DOHH2 (cell line): ENCODE measurements around the gene DCAF8L2.

Experiments used
- H3F3A ChIP-seq: fragments of 200-600 bp; sonication (generic), shearing (Covaris generic); 2 replicates; pipeline ENCODE4 v1.6.0; 2016; ENCODE audit warnings: antibody characterized with exemption, mild to moderate bottlenecking; ENCODE audit not compliant: control insufficient read depth, insufficient read depth
- H3K27ac ChIP-seq: fragments of 200-600 bp; sonication (generic); 2 replicates; pipeline ENCODE4 v1.5.1; 2014; ENCODE audit warnings: low read depth, mild to moderate bottlenecking, low read length, moderate library complexity
- H3K27me3 ChIP-seq: fragments of 200-600 bp; sonication (generic); 2 replicates; pipeline ENCODE4 v1.6.1; 2014; ENCODE audit warnings: mild to moderate bottlenecking, low read length, mixed read lengths; ENCODE audit not compliant: control insufficient read depth
- H3K36me3 ChIP-seq: fragments of 200-600 bp; sonication (generic); 2 replicates; pipeline ENCODE4 v1.6.1; 2014; ENCODE audit warnings: mild to moderate bottlenecking, low read length, moderate library complexity, mixed read lengths; ENCODE audit not compliant: control insufficient read depth
- H3K4me1 ChIP-seq: fragments of 200-600 bp; sonication (generic); 2 replicates; pipeline ENCODE4 v1.6.1; 2014; ENCODE audit warnings: mild to moderate bottlenecking, low read length, mixed read lengths; ENCODE audit not compliant: control insufficient read depth
- H3K4me2 ChIP-seq: fragments of 200-600 bp; sonication (generic); 2 replicates; pipeline ENCODE4 v1.6.0; 2014; ENCODE audit warnings: mild to moderate bottlenecking, low read length, moderate library complexity
- H3K4me3 ChIP-seq: fragments of 200-600 bp; sonication (generic); 2 replicates; pipeline ENCODE4 v1.5.1; 2014; ENCODE audit warnings: mild to moderate bottlenecking, low read length, mixed read lengths
- H3K79me2 ChIP-seq: fragments of 200-600 bp; sonication (generic); 2 replicates; pipeline ENCODE4 v1.6.1; 2014; ENCODE audit warnings: mild to moderate bottlenecking, low read length, mixed read lengths; ENCODE audit not compliant: control insufficient read depth
- H3K9me2 ChIP-seq: fragments of 200-600 bp; sonication (generic); replicated peaks from 2 replicates; pipeline ENCODE4 v1.6.1; 2014; ENCODE audit warnings: mild to moderate bottlenecking, low read length, mixed read lengths; ENCODE audit not compliant: control insufficient read depth
- H3K9me3 ChIP-seq: fragments of 200-600 bp; sonication (generic); 2 replicates; pipeline ENCODE4 v1.6.1; 2014; ENCODE audit warnings: antibody characterized with exemption, low read length, mixed read lengths; ENCODE audit not compliant: control insufficient read depth, insufficient read depth
- H4K20me1 ChIP-seq: fragments of 200-600 bp; sonication (generic); 2 replicates; pipeline ENCODE4 v1.6.0; 2014; ENCODE audit warnings: low read depth, mild to moderate bottlenecking, antibody characterized with exemption, low read length, moderate library complexity; ENCODE audit not compliant: control insufficient read depth, insufficient read depth
- EZH2phosphoT487 ChIP-seq: fragments of 200-600 bp; sonication (generic); IDR thresholded peaks from 2 replicates; pipeline ENCODE4 v1.6.1; 2017; ENCODE audit warnings: borderline replicate concordance, mild to moderate bottlenecking, antibody characterized with exemption, low read length, moderate library complexity, mixed read lengths
- TF ChIP-seq, protein P1 (sequence below): fragments of 200-600 bp; sonication (generic); IDR thresholded peaks from one replicate; pipeline ENCODE4 v1.5.1; 2014; ENCODE audit warnings: antibody characterized with exemption, mild to moderate bottlenecking, low read depth, low read length; ENCODE audit not compliant: poor library complexity, severe bottlenecking

DCAF8L2 gene

DNA sequence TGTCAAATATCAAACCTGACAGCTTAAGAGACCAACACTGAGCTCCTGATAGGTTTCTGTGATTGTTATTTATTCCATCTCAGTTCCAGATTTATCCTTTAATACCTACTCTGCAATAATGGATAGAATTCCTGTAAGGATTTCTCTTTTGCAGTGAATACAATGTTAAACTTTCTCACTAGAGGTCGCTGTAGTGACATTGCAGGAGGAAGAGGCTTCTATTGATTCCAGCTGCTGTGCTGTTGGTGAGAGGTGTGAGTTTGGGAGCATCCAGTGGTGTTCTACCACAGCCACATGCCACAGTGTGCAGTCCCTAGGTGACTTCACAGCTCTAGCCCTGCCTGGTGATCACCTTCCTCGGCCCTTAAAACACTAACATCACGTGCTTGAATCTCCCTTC lies 34.6 kb upstream of the DCAF8L2 start:
- TF ChIP-seq EZH2phosphoT487 = no peak
- TF ChIP-seq, protein P1, sequence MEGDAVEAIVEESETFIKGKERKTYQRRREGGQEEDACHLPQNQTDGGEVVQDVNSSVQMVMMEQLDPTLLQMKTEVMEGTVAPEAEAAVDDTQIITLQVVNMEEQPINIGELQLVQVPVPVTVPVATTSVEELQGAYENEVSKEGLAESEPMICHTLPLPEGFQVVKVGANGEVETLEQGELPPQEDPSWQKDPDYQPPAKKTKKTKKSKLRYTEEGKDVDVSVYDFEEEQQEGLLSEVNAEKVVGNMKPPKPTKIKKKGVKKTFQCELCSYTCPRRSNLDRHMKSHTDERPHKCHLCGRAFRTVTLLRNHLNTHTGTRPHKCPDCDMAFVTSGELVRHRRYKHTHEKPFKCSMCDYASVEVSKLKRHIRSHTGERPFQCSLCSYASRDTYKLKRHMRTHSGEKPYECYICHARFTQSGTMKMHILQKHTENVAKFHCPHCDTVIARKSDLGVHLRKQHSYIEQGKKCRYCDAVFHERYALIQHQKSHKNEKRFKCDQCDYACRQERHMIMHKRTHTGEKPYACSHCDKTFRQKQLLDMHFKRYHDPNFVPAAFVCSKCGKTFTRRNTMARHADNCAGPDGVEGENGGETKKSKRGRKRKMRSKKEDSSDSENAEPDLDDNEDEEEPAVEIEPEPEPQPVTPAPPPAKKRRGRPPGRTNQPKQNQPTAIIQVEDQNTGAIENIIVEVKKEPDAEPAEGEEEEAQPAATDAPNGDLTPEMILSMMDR = peak; percentile 47
- no peaks in the 10 kb centered on the region for H4K20me1 ChIP-seq
- no peaks in the 10 kb centered on the region for H3K9me3 ChIP-seq
- H3K27ac ChIP-seq = no peak overlapping the region
- no peaks in the 10 kb centered on the region for H3K27me3 ChIP-seq
- no peaks in the 10 kb centered on the region for H3K79me2 ChIP-seq
- H3K4me2 ChIP-seq = no peak overlapping the region
- H3K4me3 ChIP-seq = no peak overlapping the region
- no peaks in the 10 kb centered on the region for H3K9me2 ChIP-seq
- H3F3A ChIP-seq = no peaks in the 10 kb centered on the region
- no peaks in the 10 kb centered on the region for H3K4me1 ChIP-seq
- H3K36me3 ChIP-seq = no peaks in the 10 kb centered on the region

DNA sequence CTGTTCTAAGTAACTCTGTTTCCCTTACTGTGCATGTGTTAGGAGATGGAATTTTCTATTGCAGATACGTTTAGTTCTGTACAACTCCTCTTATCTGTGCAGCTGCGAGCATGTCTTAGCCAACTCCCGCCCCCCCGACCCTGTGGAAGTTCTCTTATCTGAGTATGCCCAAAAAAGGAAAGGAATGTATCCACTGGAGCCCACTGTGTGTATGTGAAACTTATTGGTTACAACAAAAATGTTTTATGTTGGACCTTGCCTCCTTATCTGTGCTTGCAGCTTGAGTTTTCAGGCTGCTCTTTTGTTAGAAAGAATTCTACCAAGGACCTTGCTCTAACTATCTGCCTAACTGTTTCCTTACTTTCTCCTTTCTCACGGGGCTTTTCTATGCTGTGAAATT lies 24.2 kb upstream of the DCAF8L2 start:
- TF ChIP-seq EZH2phosphoT487 = no peak
- TF ChIP-seq, protein P1 = no peak
- no peaks in the 10 kb centered on the region for H3K9me3 ChIP-seq
- no peak overlapping the region for H3K4me3 ChIP-seq
- no peak overlapping the region for H3K27ac ChIP-seq
- H4K20me1 ChIP-seq = no peaks in the 10 kb centered on the region
- no peaks in the 10 kb centered on the region for H3K9me2 ChIP-seq
- no peaks in the 10 kb centered on the region for H3K4me1 ChIP-seq
- H3K79me2 ChIP-seq = no peaks in the 10 kb centered on the region
- no peak overlapping the region for H3K4me2 ChIP-seq
- no peaks in the 10 kb centered on the region for H3F3A ChIP-seq
- H3K27me3 ChIP-seq = no peaks in the 10 kb centered on the region
- no peaks in the 10 kb centered on the region for H3K36me3 ChIP-seq

DNA sequence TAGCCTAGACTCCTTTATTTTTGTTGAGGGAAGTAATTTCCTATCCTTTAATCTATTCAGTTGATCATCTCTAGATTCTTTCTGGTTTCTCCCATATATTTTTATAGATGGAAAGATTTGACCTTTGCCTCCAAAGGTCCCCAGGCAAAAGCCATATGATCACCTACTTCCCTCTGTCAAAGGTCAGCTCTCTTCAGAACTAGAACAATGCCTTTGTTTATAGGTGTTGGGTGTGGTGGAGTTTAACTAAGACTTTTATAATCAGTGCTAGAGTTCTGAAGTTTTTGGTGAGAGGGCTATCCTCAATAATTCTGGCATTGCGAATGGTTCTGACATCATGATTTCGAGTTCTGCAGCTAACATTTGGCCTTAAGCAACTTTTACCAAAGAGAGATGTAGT lies 19.0 kb upstream of the DCAF8L2 start:
- TF ChIP-seq EZH2phosphoT487 = no peak
- TF ChIP-seq, protein P1 = no peak
- no peaks in the 10 kb centered on the region for H3K9me2 ChIP-seq

DNA sequence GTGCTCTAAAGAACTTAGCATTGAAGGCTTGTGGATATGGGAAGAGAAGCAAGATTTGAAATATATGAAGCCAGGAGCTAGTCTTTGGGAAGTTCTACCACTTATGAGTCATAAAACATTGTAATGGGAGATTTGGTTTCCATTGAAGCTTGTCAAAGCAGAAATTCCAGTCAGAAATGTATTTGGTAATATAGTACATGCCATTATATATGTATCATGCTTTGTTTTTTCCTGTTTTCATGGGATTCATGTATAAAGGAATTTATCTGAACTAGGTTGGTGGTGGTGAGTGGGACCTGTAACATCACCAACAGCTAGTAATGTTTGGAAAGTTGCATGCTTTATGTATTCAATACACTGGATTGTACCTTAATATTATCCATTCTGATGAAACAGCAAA lies 14.6 kb upstream of the DCAF8L2 start:
- Histone ChIP-seq H3K27me3 (no peaks in the 10 kb centered on the region), H3K9me2 (no peaks in the 10 kb centered on the region), H4K20me1 (no peaks in the 10 kb centered on the region), H3K36me3 (no peaks in the 10 kb centered on the region), H3K4me2 (no peak overlapping the region), H3K27ac (no peak overlapping the region), H3K4me1 (no peaks in the 10 kb centered on the region), H3F3A (no peaks in the 10 kb centered on the region), H3K4me3 (no peak overlapping the region), H3K9me3 (no peaks in the 10 kb centered on the region), H3K79me2 (no peaks in the 10 kb centered on the region)
- no peak for TF ChIP-seq EZH2phosphoT487
- TF ChIP-seq, protein P1 = no peak

More for the DNA sequence above, 19.0 kb upstream of the DCAF8L2 start:
- H3K4me1 ChIP-seq = no peaks in the 10 kb centered on the region
- no peaks in the 10 kb centered on the region for H3K9me3 ChIP-seq
- no peaks in the 10 kb centered on the region for H3K36me3 ChIP-seq
- H4K20me1 ChIP-seq = no peaks in the 10 kb centered on the region
- no peaks in the 10 kb centered on the region for H3F3A ChIP-seq
- no peaks in the 10 kb centered on the region for H3K79me2 ChIP-seq
- H3K4me2 ChIP-seq = no peak overlapping the region
- H3K27ac ChIP-seq = no peak overlapping the region
- no peaks in the 10 kb centered on the region for H3K27me3 ChIP-seq
- no peak overlapping the region for H3K4me3 ChIP-seq
